MCF 10A (cell line): ENCODE data around the gene DOK5. TPM values are rescaled to one million over a fixed set of nuclear protein-coding genes. Genes with fewer than 3 reads are reported as not detected.

ENCODE experiments used
- BruUV-seq: library from RNA; stranded (reverse); fragments of 400-500 nt; replicated peaks from 2 replicates; lab custom pipeline; 2021; lab: Mats Ljungman, UMichigan
- CTCF ChIA-PET: fragments of 300-600 bp; sonication (Branson Sonifier 250); formaldehyde crosslinking; extraction: SDS; loops from one replicate; lab custom pipeline; 2021; ENCODE audit warnings: antibody characterized with exemption, inconsistent platforms; lab: Yijun Ruan, JAX
- POLR2A ChIA-PET: fragments of 300-600, 350-650 bp; sonication (Branson Sonifier 250); formaldehyde crosslinking; extraction: SDS; loops from one replicate; lab custom pipeline; 2020; ENCODE audit warnings: antibody characterized with exemption, inconsistent platforms; lab: Yijun Ruan, JAX
- DNase-seq: peaks from one replicate; pipeline ENCODE4 v3.0.0-alpha.2; 2018; ENCODE audit not compliant: unreplicated experiment
- H3K27ac Mint-ChIP-seq: one replicate; pipeline ENCODE4 v1.8.0; 2022; ENCODE audit warnings: mild to moderate bottlenecking, low read depth, mixed read lengths; ENCODE audit not compliant: unreplicated experiment
- H3K27me3 Mint-ChIP-seq: one replicate; pipeline ENCODE4 v1.8.0; 2022; ENCODE audit warnings: mixed read lengths; ENCODE audit not compliant: insufficient read depth, unreplicated experiment
- H3K36me3 Mint-ChIP-seq: one replicate; pipeline ENCODE4 v1.8.0; 2022; ENCODE audit warnings: mild to moderate bottlenecking, moderate library complexity, mixed read lengths; ENCODE audit not compliant: insufficient read depth, unreplicated experiment
- H3K4me1 Mint-ChIP-seq: one replicate; pipeline ENCODE4 v1.8.0; 2022; ENCODE audit warnings: mixed read lengths; ENCODE audit not compliant: insufficient read depth, unreplicated experiment
- H3K4me3 Mint-ChIP-seq: one replicate; pipeline ENCODE4 v1.8.0; 2022; ENCODE audit warnings: mild to moderate bottlenecking, moderate library complexity, mixed read lengths; ENCODE audit not compliant: unreplicated experiment
- H3K9me3 Mint-ChIP-seq: one replicate; pipeline ENCODE4 v1.8.0; 2022; ENCODE audit warnings: mixed read lengths; ENCODE audit not compliant: unreplicated experiment
- CTCF ChIP-seq: fragments of 200-600 bp; IDR thresholded peaks from one replicate; pipeline ENCODE4 v1.8.0; 2022; ENCODE audit warnings: antibody characterized with exemption, mild to moderate bottlenecking; ENCODE audit not compliant: unreplicated experiment
- intact Hi-C: fragments of 100-400 bp; cut with micrococcal nuclease; formaldehyde crosslinking; loops from 2 replicates; pipeline ENCODE4 v1.14.1; 2022
- total RNA-seq: library from RNA; stranded (reverse); gene quantifications from 2 replicates; pipeline ENCODE4 v1.2.3, GENCODE V29; 2022

DOK5 gene
- total RNA-seq, 1 experiment from 2014 or later = not detected

GRCh38 chr20:54570561-54570960 lies 95.2 kb downstream of the DOK5 start:
- no peaks in the 10 kb centered on the region for H3K36me3 Mint-ChIP-seq
- peaks cover 42% of the 10 kb centered on the region for H3K27me3 Mint-ChIP-seq
- BruUV-seq = no TSS peak
- DNase-seq = no peak
- intact Hi-C loops = no loop called here
- H3K4me3 Mint-ChIP-seq = no peak overlapping the region
- no peak for TF ChIP-seq CTCF
- peaks cover 6% of the 10 kb centered on the region for H3K9me3 Mint-ChIP-seq
- CTCF ChIA-PET = no interaction called here
- POLR2A ChIA-PET = interaction anchor here (0.9 kb wide), 1 partner anchor 18 kb away, joined by 7 read pairs; no protein-coding TSS in a partner anchor
- H3K27ac Mint-ChIP-seq = no peak overlapping the region
- no peaks in the 10 kb centered on the region for H3K4me1 Mint-ChIP-seq

GRCh38 chr20:54572665-54573435 lies 97.5 kb downstream of the DOK5 start:
- no TSS peak for BruUV-seq
- H3K36me3 Mint-ChIP-seq = no peaks in the 10 kb centered on the region
- H3K27me3 Mint-ChIP-seq = peaks cover 54% of the 10 kb centered on the region
- POLR2A ChIA-PET = no interaction called here
- no peak for TF ChIP-seq CTCF
- no peak overlapping the region for H3K4me3 Mint-ChIP-seq
- intact Hi-C loops = no loop called here
- H3K27ac Mint-ChIP-seq = no peak overlapping the region
- peaks cover 6% of the 10 kb centered on the region for H3K9me3 Mint-ChIP-seq
- CTCF ChIA-PET = no interaction called here
- no peak for DNase-seq
- H3K4me1 Mint-ChIP-seq = no peaks in the 10 kb centered on the region

DNA sequence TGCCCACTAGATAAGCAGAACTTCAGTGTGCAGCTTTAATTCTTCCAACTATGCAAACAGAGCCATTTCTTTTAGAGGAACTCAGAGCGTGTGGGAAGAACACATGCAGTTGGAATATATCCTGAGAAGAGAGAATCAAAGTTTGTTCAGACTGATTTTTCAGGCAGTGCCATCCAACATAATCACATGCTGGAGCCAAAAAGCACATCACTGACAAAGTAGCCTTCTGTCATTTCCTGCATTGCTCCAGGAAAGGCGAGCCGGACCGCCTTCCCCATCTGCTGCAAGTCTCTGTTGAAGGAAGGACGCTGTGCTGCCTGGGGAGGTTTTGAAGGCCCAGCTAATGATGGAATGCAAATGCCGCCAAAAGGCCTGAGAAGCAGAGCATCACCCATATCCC lies 98.4 kb downstream of the DOK5 start:
- BruUV-seq = no TSS peak
- no peak overlapping the region for H3K27ac Mint-ChIP-seq
- peaks cover 63% of the 10 kb centered on the region for H3K27me3 Mint-ChIP-seq
- no peak for DNase-seq
- ChIA-PET CTCF (no interaction called here), POLR2A (no interaction called here)
- H3K4me3 Mint-ChIP-seq = no peak overlapping the region
- H3K36me3 Mint-ChIP-seq = no peaks in the 10 kb centered on the region
- intact Hi-C loops = no loop called here
- no peaks in the 10 kb centered on the region for H3K4me1 Mint-ChIP-seq
- no peak for TF ChIP-seq CTCF
- peaks cover 6% of the 10 kb centered on the region for H3K9me3 Mint-ChIP-seq

GRCh38 chr20:54576518-54576917 lies 101.1 kb downstream of the DOK5 start:
- DNase-seq = no peak
- intact Hi-C loops = no loop called here
- H3K9me3 Mint-ChIP-seq = peaks cover 6% of the 10 kb centered on the region
- CTCF ChIA-PET = no interaction called here
- H3K27ac Mint-ChIP-seq = no peak overlapping the region
- no peak overlapping the region for H3K4me3 Mint-ChIP-seq
- H3K27me3 Mint-ChIP-seq = peaks cover 81% of the 10 kb centered on the region
- no peaks in the 10 kb centered on the region for H3K36me3 Mint-ChIP-seq
- BruUV-seq = no TSS peak
- H3K4me1 Mint-ChIP-seq = no peaks in the 10 kb centered on the region
- no peak for TF ChIP-seq CTCF
- POLR2A ChIA-PET = no interaction called here
